Stimulated activated CD8-positive, alpha-beta memory T cell treated with anti-CD3 and anti-CD28 coated beads, Interleukin-4, amount 100 ng/mL, for 24 hours (primary cell): ENCODE results near the gene PTPRG.

ENCODE experiments used
- DNase-seq: peaks from one replicate; pipeline ENCODE4 v3.0.0-alpha.2; 2020; ENCODE audit warnings: low read depth

PTPRG gene

DNA sequence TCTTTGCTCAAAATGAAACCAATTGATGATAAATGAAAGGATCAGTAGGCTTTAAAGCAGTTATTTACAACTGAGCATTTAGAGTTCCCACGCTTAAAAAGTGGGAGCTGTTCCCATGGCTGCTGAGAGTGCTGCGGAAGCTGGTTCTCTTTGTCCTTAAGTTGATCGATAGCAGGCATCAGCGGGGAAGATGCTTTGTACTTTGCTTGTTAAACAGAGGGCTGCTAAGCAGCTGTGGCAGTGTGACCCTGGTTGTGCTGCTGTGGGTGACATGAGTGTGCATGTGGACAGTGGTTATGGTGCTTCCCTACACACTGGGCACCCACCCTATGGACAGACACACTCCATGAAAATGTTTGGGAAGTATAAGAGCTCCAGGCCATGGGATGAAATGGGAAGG, 96.3 kb downstream of the PTPRG start:
- DNase-seq = no peak

DNA sequence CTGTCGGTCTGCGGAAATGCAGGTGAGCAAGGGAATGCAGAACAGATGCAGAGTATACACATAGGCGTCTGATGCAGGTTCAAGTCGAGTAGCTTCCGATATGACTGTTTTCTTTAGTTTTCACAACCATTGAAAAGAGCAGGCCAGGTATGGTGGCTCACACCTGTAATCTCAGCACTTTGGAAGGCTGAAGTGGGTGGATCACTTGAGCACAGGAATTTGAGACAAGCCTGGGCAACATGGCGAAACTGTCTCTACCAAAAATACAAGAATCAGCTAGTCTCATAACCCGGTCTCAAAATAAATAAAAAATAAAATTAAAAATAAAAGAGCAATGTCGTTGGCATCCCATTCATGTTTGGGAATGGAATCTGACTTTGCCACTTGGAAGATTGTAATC, 101.5 kb downstream of the PTPRG start:
- no peak for DNase-seq

DNA sequence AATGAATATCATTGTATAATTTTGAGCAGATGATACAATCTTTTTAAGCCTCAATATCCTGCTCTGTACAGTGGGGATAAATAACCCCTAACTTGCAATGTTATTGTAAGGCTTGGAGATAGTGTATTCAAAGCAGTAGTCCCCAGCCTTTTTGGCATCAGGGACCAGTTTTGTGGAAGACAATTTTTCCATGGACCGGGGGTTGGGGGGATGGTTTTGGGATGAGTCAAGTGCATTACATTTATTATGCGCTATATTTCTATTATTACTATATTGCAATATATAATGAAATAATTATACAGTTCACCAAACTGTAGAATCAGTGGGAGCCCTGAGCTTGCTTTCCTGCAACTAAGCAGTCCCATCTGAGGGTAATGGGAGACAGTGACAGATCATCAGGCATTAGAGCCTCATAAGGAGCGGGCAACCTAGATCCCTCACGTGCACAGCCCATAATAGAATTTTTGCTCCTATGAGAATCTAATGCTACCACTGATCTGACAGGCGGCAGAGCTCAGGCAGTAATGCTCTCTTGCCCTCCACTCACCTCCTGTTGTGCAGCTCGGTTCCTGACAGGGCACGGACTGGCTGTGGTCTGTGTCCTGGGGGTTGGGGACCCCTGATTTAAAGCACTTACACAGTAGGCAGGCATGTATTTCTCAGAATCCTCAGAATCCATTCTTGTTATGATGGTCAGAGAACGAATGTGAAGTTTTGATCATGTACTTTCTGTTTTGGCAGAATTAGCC, 102.2 kb downstream of the PTPRG start:
- DNase-seq = no peak

DNA sequence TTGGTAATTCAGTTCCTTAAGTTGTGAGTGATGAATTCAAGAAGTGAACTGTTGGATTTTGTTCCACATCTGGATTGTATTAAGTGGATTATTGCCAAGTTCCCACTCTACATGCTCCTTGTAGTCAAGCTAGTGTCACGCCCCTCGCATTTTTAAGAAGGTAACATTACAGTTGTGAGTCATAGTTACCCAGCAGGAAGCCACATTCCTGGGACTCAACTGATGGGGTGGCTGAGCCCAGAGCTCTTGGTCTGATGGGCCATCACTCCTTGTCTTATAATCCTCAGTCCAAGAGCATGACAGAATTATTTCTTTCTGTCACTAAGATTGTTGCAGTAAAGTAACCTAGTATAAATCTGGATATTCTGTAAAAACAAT, 102.7 kb downstream of the PTPRG start:
- no peak for DNase-seq

DNA sequence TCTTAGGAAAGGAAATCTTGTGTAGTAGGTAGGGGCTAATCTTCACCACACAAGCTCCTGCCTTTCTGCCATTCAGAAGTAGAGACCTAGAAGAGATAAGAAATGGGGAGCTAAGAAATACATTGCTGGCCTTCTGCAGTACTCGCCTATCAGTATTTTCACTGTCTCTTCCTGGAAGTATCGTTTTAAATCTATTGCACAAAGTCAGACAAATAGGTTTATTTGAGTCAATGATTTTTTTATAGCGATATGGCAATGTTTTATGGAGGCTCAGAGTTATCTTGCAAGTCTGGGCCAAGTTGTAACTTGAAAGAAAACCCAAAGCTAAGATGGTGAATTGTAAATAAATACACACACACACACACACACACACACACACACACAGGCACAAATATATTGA, 103.8 kb downstream of the PTPRG start:
- no peak for DNase-seq

DNA sequence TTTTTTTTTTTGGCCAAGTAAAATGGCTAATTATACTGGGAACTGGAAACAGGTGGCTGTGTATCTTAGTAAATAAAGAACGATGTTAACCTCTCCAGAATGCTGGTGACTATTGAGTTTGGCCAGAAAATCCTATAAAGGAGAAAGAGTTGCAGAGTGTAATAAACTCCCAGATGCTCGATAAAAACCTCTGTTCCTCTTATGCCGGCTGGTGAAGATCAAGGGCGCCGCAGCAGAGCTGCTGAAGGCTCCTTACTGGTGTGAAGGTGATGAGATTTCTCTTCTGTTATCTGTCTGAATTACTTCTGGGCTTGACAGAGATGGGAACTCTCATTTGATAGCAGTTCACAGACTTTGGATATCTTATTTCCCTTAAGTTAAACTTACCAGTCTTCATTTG, 104.6 kb downstream of the PTPRG start:
- no peak for DNase-seq

DNA sequence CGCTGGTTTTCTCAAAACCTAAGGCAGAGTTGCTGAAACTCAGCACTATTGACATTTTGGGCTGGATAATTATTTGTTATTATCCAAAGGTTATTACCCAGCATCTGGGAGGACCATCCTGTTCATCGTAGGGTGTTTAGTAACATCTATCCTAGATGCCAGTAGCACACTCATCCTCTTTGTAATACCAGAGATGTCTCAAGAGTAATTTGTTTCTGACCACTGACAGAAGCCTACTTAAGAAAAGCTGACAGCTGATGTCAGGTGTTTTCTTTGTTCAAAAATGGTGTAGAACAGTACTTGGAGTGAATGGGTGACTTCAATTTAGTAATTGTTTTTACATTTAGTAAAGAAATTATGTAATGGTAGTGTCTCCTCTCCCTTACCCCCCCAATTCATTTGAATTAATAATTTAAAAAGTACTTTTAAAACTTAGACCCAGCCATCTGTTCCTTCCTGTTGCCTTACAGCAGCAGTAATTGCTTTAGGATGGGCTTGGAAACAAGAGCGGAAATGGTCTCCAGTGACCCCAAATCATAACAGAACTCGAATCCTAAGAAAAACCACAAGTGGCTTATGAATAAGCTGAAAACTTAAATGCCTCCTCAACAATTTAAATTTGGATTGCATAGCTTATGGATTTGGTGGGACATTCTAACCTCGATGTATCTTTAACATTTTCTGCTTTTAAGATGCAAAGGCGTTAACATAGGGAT, 105.4 kb downstream of the PTPRG start:
- no peak for DNase-seq

DNA sequence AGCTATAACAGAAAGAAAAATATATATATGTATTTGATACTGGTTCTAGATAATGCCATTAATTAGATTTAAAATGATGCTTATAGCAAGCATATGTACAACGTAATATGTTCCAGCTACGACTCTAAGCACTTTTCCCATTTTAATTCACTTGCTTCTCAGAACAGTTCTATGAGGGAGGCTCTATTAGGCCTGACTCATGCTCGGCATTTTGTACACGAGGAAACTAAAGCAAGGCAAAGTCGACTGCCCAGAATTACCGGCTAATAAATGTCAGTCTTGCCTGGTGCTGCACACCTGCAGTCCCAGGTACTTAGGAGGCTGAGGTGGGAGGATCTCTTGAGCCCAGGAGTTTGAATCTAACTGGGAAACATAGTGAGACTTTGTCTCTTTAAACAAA, 106.0 kb downstream of the PTPRG start:
- no peak for DNase-seq

DNA sequence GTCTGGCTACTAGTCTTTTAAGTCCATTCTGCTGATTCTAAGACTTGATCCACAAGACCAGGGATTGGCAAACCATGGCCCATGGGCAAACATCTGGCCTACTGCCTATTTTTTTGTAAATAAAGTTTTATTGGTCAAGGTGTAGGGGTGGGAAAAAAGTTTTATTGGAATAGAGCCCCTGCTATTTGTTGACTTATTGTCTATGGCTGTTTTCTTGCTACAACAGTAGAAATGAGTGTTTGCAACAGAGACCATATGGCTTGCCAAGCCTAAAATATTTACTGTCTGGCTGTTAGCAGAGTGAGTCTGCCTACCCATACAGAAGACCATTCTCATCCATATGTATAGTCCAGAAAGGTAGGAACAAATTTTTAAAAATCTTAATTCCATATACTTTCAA, 106.4 kb downstream of the PTPRG start:
- no peak for DNase-seq

DNA sequence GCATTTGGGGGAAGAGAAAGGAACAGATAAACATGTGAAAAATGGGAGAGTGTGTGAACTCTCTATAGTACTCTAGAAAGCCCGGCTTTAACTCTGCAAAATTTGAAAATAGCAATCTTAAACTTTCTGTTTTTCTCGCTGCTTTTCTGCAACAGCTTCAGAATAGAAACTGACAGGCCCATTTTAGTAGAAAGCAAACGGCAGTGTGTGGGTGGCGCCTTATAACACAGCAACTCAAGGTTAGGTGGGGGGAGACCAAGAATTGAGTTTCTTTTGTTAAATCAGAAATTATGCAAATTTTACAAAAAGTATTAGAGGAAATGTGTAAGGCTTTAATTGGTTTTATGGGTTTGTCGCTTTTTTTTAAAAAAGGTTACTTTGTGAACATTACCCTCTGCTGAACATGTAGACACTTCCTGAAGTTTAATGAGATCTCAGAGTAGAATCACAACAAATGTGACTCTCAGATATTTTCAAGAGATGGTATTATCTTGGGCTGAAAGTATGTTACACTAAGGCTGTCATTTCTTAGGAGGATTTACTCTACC, 107.0 kb downstream of the PTPRG start:
- no peak for DNase-seq

DNA sequence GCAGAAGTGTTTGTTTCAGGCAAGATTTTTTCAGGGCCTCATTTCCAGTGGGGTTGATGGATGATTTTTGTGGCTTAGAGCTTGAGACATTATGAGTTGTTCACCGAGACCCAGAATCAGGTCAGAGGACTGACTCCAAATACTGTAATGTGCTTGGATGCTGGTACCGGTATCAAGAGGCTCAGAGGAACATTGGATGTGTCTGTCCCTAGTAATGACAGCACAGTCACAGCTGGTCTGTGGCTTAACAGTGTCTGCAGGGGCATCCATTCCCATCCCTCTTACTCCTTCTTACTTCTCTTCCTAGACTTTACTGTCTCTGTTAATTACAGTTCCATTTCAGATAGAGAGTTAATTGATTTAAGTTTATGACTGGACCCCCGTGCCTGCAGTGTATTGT, 107.8 kb downstream of the PTPRG start:
- no peak for DNase-seq

DNA sequence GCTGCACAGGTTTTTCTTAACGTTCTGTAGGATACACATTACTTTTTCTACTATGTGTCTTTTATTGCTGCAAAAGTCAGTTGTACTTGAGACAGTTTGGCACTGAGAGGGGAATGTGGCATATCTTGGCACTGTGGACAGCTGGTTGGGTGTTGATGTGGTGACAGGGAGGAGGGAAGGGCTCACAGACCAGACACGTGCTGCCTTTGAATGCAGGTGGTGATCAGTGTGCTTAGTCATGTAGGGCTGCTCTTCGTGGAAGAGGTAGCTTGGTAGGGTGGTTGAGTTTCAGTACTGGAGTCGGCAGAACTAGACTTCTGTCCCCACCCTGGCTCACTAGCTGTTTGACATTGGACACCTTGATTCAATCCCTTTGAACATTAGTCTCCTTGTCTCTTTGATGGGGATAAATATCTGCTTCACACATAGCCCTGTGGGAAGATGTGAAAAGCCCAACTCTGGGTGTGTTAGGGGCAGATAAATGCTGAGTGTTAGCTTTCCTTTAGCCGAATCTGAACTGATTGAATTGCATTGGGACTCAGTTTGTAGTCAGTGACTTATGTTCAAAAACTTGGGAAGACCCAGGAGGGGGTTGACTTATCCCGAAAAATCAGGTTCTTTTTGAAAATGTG, 108.4 kb downstream of the PTPRG start:
- no peak for DNase-seq

DNA sequence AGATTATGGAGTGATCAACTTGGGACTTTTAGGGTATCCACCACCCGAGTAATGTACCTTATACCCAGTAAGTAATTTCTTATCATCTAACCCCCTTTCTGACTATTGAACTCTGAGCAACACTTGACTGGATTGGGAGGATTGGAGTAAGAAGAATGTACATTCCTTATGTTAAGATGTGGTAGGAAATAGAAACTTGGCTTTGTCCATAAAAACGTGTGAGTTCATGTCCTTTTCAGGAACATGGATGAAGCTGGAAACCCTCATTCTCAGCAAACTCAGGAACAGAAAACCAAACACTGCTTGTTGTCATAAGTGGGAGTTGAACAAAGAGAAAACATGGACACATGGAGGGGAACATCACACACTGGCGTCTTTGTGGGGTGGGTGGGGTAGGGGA, 112.3 kb downstream of the PTPRG start:
- DNase-seq = no peak

DNA sequence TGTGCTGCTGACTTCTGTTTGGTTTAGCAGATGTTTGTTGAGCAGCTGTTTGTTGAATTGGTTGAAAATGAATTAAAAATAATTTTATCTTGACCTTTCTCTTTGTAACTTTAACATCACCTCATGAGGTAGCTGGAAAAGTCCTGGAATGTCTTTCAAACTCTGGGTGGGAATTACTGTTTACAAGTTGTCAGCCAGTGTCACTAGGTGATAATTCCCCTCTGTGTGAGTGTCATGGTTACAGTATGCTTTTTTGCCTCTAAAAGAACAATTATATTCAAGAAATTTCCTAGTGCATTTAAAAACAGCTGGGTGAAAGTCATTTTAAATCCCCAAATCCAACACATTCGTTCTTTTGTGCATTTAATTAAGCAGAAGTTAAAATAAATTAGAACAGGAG, 113.2 kb downstream of the PTPRG start:
- no peak for DNase-seq

DNA sequence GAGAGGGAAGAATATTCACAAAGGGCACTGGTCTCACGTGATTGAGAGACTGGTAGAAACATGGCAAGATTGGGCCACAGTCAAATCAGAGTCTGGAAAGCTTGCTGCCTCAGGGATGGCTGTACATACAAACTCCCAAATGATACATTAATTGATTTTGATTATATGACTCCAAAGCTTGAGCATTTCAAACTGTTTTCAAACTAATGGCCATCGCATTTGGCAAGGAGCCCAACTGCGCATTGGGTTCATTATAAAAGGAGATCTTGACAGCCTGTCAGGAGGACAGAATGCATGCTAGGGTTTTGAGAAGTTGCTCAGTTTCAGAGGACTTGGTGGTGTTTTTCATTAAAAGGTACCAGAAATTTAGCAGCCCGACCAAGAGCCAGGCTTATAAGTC, 117.7 kb downstream of the PTPRG start:
- no peak for DNase-seq

DNA sequence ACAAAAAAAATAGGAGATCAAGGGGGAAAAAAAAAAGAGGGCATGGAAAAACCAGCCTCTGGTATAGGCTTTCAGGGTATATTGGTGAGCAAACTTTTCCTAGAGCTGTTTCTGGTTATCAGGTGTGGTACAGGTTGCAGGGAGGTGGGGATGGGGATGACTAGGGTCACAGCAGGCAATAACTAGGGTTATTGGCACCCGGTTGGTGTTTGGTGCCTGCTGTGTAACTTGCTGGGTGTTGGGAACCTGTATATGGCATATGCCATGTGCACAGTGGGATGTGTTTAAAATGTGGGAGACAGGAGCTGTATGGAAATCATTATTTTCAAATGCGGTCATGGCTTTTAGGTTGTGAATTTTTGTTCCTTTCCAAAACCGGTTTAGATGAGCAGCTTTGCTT, 119.2 kb downstream of the PTPRG start:
- DNase-seq = no peak

DNA sequence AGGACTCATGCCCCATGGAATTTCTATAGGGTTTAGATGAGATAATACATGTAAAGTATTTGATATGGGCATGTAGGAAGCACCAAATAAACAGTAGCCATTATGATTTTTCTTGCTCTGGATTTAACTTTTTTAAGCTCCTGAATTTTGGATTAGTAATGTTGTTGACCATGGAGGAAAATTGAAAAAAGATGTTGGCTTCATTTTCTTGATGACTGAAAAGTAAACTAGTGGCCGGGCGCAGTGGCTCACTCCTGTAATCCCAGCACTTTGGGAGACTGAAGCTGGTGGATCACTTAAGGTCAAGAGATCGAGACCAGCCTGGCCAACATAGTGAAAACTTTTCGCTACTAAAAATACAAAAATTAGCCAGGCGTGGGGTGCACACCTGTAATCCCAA, 120.3 kb downstream of the PTPRG start:
- DNase-seq = no peak

DNA sequence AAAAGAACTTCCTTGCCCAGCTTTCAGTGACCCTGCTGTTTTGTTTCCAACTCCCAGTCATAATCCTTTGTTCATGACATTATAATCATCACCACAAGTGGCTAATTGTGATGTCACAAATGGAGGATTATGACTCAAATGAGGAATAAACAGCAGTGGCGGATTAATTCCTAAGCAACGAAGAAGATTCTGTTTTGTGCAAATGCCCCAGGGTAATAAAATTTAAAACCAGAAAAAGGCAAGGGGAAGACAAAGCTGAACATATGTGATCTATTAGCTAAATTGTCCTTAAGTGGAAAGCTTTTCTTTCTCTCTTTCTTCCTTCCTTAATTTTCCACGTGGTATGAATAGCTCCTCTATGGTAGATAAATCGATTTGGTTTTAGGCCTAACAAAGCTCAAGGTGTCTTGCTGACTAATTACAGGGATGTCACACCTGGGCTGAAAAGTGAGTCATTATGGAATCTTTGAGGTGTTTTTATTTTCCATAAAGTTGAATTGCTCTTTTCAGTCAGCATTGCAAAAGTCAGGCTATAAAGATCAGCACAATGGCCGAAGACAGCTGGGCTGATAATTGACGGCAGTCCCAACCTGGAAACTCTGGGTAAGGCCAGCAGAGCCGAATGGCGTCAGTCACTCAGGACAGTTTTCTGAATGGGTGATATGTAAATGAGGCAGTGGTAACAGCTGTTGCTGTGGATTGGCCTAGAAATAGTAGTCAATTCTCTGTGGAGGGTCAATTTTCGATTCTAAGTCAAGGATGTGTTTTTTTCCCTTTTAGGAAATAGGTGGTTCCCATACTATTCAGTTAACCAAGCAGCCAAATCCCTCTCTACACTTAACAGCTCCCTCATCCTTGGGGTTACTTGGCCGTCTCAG, 121.5 kb downstream of the PTPRG start:
- DNase-seq = no peak

DNA sequence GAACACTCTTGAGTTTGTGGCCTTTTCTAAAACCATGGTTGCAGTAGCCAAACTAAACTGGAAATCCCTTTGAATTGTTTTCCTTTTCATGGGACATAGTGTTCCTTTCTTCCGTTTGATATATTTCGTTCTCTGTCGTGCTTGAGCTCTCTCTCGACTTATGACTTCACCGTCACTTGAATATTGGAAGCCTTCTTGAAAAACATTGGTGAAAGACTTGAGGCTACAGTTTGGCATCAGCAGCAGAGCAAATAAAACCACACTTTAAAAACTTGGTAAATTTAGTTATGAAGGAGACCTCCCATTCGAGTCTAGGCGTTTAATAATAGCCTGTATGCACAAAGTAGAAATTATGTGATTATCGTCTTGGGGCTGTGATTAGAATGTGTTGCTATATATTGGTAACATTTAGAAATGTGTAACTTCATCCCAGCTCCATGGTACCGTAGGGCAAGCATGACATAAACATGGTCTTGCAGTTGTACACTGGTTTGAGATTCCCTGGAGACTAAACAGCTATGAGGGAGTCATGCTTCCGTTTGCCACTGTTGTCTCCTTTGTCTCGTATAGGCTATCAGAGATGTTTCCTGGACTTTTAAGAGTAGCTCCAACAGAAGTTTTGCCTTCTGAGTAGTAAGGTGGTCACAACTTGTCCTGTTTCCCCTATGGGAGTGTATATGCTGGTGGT, 122.3 kb downstream of the PTPRG start:
- DNase-seq = no peak

DNA sequence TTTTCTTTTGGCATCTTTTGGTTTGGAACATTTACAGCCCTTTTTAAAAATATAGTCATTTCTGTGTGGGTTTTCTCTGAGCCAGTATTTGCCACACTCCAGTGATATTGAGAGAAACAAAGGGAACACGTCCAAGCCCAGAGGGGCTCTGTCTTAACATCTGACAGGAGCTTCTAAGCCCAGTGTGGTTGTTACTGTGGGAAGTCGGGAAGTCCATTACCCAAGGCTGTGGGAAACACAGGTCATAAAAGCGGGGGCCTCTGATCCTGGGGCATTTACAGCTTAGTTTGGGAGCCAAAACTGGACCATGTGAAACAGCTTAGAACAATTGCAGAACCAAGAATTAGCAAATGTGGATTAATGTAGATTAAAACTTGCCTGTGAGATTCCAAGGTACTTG, 123.0 kb downstream of the PTPRG start:
- DNase-seq = no peak

DNA sequence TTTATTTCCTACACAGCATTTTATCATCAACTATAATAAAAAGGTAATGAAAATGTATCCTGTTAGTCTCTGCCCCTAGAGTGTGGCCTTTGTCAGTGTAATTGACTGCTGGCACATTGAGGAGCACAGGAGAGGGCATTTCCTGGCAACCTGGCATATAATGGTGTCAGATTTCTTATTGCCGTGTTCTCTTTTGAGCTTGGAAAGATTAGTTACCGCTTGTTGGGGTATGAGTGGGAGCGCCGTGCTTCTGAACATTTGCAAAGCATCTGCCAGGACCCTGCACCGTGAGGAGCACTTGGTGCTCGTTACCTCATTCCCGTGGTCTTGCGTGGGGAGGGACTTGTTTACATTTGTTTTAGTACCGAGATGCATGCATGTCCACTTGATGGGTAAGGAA, 124.4 kb downstream of the PTPRG start:
- no peak for DNase-seq

DNA sequence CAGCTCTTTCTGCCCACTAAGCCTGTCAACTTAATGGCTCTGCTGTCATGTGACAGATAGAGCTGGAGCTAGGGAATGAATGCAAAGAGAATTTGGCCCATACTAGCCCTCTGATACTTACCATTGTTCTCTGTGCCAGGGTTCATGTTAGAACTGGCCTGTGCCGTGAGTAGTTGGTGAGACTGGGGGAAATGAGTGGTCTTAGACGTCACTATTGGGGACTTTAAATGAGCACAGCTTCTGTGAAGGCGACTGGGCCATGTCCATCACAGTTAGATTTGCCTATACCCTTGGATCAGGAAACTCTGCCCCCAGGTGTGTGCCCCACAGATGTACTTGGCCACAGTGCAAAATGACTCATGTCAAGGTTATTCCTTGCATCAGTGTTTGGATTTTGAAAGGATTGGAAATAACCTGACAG, 124.9 kb downstream of the PTPRG start:
- no peak for DNase-seq
